Calu3 (cell line): ENCODE measurements around the gene STRBP. TPM values are rescaled to one million over a fixed set of nuclear protein-coding genes. Genes with fewer than 3 reads are reported as not detected.

Experiments
- BruUV-seq: library from RNA; stranded (reverse); fragments of 400-500 nt; replicated peaks from 2 replicates; lab custom pipeline; 2021; lab: Mats Ljungman, UMichigan
- CTCF ChIA-PET: fragments of 300-600 bp; sonication (Branson Sonifier 250); formaldehyde crosslinking; loops from one replicate; lab custom pipeline; 2022; ENCODE audit warnings: antibody characterized with exemption; lab: Charles Lee
- DNase-seq: peaks from one replicate; pipeline ENCODE4 v3.0.0; 2022
- H3K27ac Mint-ChIP-seq: one replicate; pipeline ENCODE4 v1.8.0; 2022; ENCODE audit warnings: mixed read lengths; ENCODE audit not compliant: unreplicated experiment
- H3K27me3 Mint-ChIP-seq: one replicate; pipeline ENCODE4 v1.8.0; 2022; ENCODE audit warnings: mixed read lengths; ENCODE audit not compliant: unreplicated experiment
- H3K36me3 Mint-ChIP-seq: one replicate; pipeline ENCODE4 v1.8.0; 2022; ENCODE audit warnings: mild to moderate bottlenecking, moderate library complexity, mixed read lengths; ENCODE audit not compliant: insufficient read depth, unreplicated experiment
- H3K4me1 Mint-ChIP-seq: one replicate; pipeline ENCODE4 v1.8.0; 2022; ENCODE audit warnings: mild to moderate bottlenecking, low read depth, mixed read lengths; ENCODE audit not compliant: unreplicated experiment
- H3K4me3 Mint-ChIP-seq: one replicate; pipeline ENCODE4 v1.8.0; 2022; ENCODE audit warnings: mild to moderate bottlenecking, low read depth, moderate library complexity, mixed read lengths; ENCODE audit not compliant: unreplicated experiment
- H3K9me3 Mint-ChIP-seq: one replicate; pipeline ENCODE4 v1.8.0; 2022; ENCODE audit warnings: low read depth, mixed read lengths; ENCODE audit not compliant: unreplicated experiment
- intact Hi-C: fragments of 100-400 bp; cut with micrococcal nuclease; formaldehyde crosslinking; loops from one replicate; pipeline ENCODE4 v1.10.0; 2022; ENCODE audit not compliant: unreplicated experiment
- total RNA-seq: library from RNA; stranded (reverse); gene quantifications from 2 replicates; pipeline ENCODE4 v1.2.3, GENCODE V29; 2022
- TF ChIP-seq, protein P1 (sequence below): fragments of 200-600 bp; IDR thresholded peaks from one replicate; pipeline ENCODE4 v1.8.0; 2022; ENCODE audit warnings: antibody characterized with exemption; ENCODE audit not compliant: unreplicated experiment

Gene STRBP
- total RNA-seq, 1 experiment from 2014 or later: 27.3 TPM

DNA sequence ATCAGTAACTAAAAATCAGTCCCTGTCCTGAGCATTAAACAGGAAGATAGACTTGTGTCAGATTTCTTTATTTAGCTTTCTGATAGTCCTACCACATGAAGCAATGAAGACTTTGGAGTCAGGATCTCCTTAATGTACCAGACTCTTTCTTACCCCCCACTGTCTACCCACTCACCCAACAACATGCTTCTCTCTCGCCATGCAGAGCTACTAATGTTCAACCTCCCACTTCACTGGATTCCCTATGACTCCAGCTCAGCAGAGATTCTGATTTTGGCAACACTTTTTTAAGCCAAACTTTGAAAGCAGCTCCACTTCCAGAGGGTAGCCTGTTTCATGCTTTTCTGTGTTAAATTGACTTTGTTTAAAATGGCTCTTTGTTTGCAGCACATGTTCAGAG is 184.1 kb downstream of the STRBP start:
- TF ChIP-seq, protein P1, sequence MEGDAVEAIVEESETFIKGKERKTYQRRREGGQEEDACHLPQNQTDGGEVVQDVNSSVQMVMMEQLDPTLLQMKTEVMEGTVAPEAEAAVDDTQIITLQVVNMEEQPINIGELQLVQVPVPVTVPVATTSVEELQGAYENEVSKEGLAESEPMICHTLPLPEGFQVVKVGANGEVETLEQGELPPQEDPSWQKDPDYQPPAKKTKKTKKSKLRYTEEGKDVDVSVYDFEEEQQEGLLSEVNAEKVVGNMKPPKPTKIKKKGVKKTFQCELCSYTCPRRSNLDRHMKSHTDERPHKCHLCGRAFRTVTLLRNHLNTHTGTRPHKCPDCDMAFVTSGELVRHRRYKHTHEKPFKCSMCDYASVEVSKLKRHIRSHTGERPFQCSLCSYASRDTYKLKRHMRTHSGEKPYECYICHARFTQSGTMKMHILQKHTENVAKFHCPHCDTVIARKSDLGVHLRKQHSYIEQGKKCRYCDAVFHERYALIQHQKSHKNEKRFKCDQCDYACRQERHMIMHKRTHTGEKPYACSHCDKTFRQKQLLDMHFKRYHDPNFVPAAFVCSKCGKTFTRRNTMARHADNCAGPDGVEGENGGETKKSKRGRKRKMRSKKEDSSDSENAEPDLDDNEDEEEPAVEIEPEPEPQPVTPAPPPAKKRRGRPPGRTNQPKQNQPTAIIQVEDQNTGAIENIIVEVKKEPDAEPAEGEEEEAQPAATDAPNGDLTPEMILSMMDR: no peak
- CTCF ChIA-PET: no interaction called here

GRCh38 chr9:123083680-123084079 is 184.7 kb downstream of the STRBP start:
- Mint-ChIP-seq H3K27ac (no peak overlapping the region), H3K9me3 (no peaks in the 10 kb centered on the region), H3K4me1 (no peaks in the 10 kb centered on the region), H3K4me3 (no peak overlapping the region), H3K36me3 (peaks cover 20% of the 10 kb centered on the region), H3K27me3 (no peaks in the 10 kb centered on the region)
- DNase-seq: no peak
- no TSS peak for BruUV-seq
- TF ChIP-seq, protein P1: no peak
- intact Hi-C loops: no loop called here
- CTCF ChIA-PET: no interaction called here

More for the DNA sequence above, 184.1 kb downstream of the STRBP start:
- H3K36me3 Mint-ChIP-seq: peaks cover 14% of the 10 kb centered on the region
- BruUV-seq: no TSS peak
- no peaks in the 10 kb centered on the region for H3K27me3 Mint-ChIP-seq
- H3K27ac Mint-ChIP-seq: no peak overlapping the region
- no peak overlapping the region for H3K4me3 Mint-ChIP-seq
- no peaks in the 10 kb centered on the region for H3K4me1 Mint-ChIP-seq
- no peak for DNase-seq
- no peaks in the 10 kb centered on the region for H3K9me3 Mint-ChIP-seq
- intact Hi-C loops: no loop called here

- peak; percentile 6 for DNase-seq
- peaks cover 23% of the 10 kb centered on the region for H3K36me3 Mint-ChIP-seq
- no TSS peak for BruUV-seq
Observed at GRCh38 chr9:123081824-123082223, 186.6 kb downstream of the STRBP start.

DNA sequence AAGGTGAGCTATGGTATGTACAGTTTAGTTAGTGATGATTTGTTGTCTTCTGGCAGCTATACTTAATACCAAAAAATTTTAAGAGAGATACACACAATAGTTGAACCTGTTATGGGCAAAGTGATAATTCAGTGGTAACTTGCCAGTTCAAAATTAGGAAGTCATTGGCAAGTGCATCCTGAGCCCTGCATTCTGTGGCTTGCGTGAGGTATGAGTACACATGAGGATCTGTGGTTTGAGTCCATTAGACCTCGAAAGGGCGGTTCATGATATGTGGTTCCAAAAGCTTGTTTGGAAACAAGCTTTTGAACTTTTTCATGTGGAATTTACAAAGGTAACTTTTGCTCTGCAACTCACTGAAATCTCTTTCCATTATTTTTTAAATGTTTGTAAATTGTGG is 187.9 kb downstream of the STRBP start:
- CTCF ChIA-PET: interaction anchor here (1.3 kb wide), 1 partner anchor 269 kb away, joined by 5 read pairs; no protein-coding TSS in a partner anchor
- Mint-ChIP-seq H3K4me1 (no peaks in the 10 kb centered on the region), H3K9me3 (no peaks in the 10 kb centered on the region), H3K27me3 (no peaks in the 10 kb centered on the region), H3K27ac (no peak overlapping the region), H3K4me3 (no peak overlapping the region), H3K36me3 (peaks cover 17% of the 10 kb centered on the region)
- no peak for DNase-seq
- intact Hi-C loops: loop anchor here (2.0 kb wide), 1 partner anchor 270 kb away; no protein-coding TSS in a partner anchor
- TF ChIP-seq, protein P1: no peak
- no TSS peak for BruUV-seq

More at GRCh38 chr9:123081824-123082223, 186.6 kb downstream of the STRBP start:
- no peaks in the 10 kb centered on the region for H3K9me3 Mint-ChIP-seq
- intact Hi-C loops: loop anchor here (2.0 kb wide), 1 partner anchor 269 kb away; no protein-coding TSS in a partner anchor
- no peaks in the 10 kb centered on the region for H3K4me1 Mint-ChIP-seq
- TF ChIP-seq, protein P1: no peak
- H3K4me3 Mint-ChIP-seq: no peak overlapping the region
- no peak overlapping the region for H3K27ac Mint-ChIP-seq
- no peaks in the 10 kb centered on the region for H3K27me3 Mint-ChIP-seq
- CTCF ChIA-PET: no interaction called here
